HFFc6 (cell line): Measurements from ENCODE around the gene SLC9A6. TPM values are rescaled to one million over a fixed set of nuclear protein-coding genes. Genes with fewer than 3 reads are reported as not detected.
A peak's percentile ranks its signal among the peaks of the same experiment; 100 is the strongest.

Source experiments
- DNase-seq: peaks from one replicate; pipeline ENCODE4 v3.0.0-alpha.2; 2018
- H3K27ac Mint-ChIP-seq: 2 replicates; pipeline ENCODE4 v1.8.0; 2020; ENCODE audit warnings: mild to moderate bottlenecking, mixed read lengths
- H3K27me3 Mint-ChIP-seq: 2 replicates; pipeline ENCODE4 v1.8.0; 2021; ENCODE audit warnings: mild to moderate bottlenecking, moderate library complexity, mixed read lengths; ENCODE audit not compliant: insufficient read depth
- H3K36me3 Mint-ChIP-seq: 2 replicates; pipeline ENCODE4 v1.8.0; 2021; ENCODE audit warnings: low read depth, mixed read lengths
- H3K4me1 Mint-ChIP-seq: 2 replicates; pipeline ENCODE4 v1.8.0; 2020; ENCODE audit warnings: low read depth, mixed read lengths
- H3K4me3 Mint-ChIP-seq: 2 replicates; pipeline ENCODE4 v1.8.0; 2020; ENCODE audit warnings: mild to moderate bottlenecking, moderate library complexity, mixed read lengths
- H3K9me3 Mint-ChIP-seq: 2 replicates; pipeline ENCODE4 v1.8.0; 2020; ENCODE audit warnings: mild to moderate bottlenecking, mixed read lengths
- long read RNA-seq: library from polyadenylated mRNA; unstranded; transcript quantifications from one replicate; pipeline ENCODE4 v2.0.0, GENCODE V29; 2019
- total RNA-seq, 6 experiments: library from RNA; stranded (reverse); fragmentation: NEBNext Ultra II Directional; extraction: Animal tissue kit (Norgen Biotek cat#: 25700); gene quantifications; 2 replicates in 1 of 6; 3 replicates in 5 of 6; pipeline ENCODE4 v1.2.3, GENCODE V29; 2021
- TF ChIP-seq, protein P1 (sequence below): fragments of 200-600 bp; sonication (generic); IDR thresholded peaks from 2 replicates; pipeline ENCODE4 v1.5.0; 2021; ENCODE audit warnings: antibody characterized with exemption, mild to moderate bottlenecking

Gene SLC9A6
- 10 to 100 TPM; 16.0 to 22.7 (median 18.6) TPM for total RNA-seq
- long read RNA-seq, full-length matches to known transcripts = 2 of 8 reads
- long read RNA-seq, partial matches to known transcripts = 1 of 8 reads
- long read RNA-seq, other reads (novel, unspliced or antisense) = 5 of 8 reads

DNA sequence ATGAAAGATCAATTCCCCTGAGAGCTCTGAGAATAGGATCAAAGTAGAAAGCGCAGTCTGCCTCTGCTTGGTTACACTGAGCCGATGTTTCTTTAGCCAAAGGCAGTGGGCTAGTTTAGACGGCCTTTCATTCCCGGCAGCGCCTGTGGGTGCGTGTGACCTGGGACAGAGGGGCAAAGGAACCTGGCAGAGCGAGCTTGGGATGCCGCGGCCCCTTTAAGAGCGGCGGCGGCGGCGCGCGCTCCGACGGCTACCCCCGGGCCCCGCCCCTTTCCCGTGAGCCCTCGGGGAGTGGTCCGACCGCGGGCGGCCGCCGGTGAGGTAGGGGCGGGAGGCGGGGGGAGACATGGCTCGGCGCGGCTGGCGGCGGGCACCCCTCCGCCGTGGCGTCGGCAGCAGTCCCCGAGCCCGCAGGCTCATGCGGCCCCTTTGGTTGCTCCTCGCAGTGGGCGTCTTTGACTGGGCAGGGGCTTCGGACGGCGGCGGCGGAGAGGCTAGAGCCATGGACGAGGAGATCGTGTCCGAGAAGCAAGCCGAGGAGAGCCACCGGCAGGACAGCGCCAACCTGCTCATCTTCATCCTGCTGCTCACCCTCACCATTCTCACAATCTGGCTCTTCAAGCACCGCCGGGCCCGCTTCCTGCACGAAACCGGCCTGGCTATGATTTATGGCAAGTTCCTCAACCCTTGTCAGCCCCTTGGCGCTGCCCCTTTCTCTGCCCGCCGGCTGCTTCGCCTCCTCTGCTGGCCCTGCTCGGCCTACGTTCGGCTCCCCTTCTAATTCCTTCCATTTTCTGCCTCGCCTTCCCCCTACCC is at the start of gene SLC9A6:
Gene SLC9A6 (plus strand): TSS at position 279 of the 816 bp plus-strand sequence. CDS start 224 bp downstream, at position 503.
- DNase-seq = peak; percentile 2
- H3K27me3 Mint-ChIP-seq = no peaks in the 10 kb centered on the region; the same call in 1 of the 2 replicates
- H3K27ac Mint-ChIP-seq = peak within 1 kb of the TSS; percentile 82
- TF ChIP-seq, protein P1, sequence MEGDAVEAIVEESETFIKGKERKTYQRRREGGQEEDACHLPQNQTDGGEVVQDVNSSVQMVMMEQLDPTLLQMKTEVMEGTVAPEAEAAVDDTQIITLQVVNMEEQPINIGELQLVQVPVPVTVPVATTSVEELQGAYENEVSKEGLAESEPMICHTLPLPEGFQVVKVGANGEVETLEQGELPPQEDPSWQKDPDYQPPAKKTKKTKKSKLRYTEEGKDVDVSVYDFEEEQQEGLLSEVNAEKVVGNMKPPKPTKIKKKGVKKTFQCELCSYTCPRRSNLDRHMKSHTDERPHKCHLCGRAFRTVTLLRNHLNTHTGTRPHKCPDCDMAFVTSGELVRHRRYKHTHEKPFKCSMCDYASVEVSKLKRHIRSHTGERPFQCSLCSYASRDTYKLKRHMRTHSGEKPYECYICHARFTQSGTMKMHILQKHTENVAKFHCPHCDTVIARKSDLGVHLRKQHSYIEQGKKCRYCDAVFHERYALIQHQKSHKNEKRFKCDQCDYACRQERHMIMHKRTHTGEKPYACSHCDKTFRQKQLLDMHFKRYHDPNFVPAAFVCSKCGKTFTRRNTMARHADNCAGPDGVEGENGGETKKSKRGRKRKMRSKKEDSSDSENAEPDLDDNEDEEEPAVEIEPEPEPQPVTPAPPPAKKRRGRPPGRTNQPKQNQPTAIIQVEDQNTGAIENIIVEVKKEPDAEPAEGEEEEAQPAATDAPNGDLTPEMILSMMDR = no peak
- no peaks in the 10 kb centered on the region for H3K9me3 Mint-ChIP-seq
- peak within 1 kb of the TSS; percentile 92 for H3K4me3 Mint-ChIP-seq
- H3K4me1 Mint-ChIP-seq = peaks cover 44% of the 10 kb centered on the region
- H3K36me3 Mint-ChIP-seq = no peaks in the 10 kb centered on the region

DNA sequence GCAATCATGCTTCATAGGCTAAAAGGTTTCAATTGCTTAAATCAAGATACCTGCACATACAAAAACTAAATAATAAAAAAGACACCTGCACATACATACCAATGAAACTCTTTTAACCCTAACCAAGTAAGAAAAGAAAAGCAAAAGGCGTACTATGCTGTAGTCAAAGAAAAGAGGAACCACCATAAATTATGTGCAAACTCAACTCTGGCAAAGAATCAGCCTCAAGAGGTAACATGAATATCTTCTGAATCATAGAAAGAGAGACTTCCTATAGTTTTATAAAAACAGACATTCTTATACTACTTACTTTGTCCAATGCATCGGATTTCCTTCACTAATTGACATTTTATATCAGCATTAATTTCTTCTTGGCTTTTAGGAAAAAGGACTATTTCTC is 40.7 kb upstream of the SLC9A6 start:
- Mint-ChIP-seq H3K4me3 (no peak overlapping the region), H3K4me1 (no peaks in the 10 kb centered on the region)

DNA sequence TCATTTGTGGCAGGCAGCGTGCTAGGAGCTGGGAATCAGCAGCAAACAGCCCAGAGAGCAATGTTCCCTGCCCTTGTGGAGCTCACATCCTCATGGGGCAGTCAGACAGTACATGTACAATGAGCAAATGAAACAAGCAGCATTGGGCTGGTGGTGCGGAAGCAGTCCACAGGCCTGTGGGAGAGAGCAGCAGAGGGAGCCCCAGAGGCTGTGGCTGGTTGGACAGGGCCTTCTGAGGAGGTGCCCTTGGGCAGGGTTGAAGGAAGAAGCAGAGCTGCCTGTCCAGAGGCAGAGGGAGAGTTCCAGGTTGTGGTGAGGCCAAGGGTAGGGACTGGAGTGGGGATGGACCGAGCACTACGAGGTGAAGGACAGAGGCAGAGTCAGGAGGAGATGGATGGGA is 33.9 kb upstream of the SLC9A6 start:
- H3K36me3 Mint-ChIP-seq = no peaks in the 10 kb centered on the region
- H3K9me3 Mint-ChIP-seq = no peaks in the 10 kb centered on the region
- peaks cover 2% of the 10 kb centered on the region for H3K27me3 Mint-ChIP-seq
- H3K4me3 Mint-ChIP-seq = no peak overlapping the region
- no peak for DNase-seq
- TF ChIP-seq, protein P1 = no peak
- no peak overlapping the region for H3K27ac Mint-ChIP-seq
- H3K4me1 Mint-ChIP-seq = no peaks in the 10 kb centered on the region

More for the DNA sequence above, 40.7 kb upstream of the SLC9A6 start:
- no peak overlapping the region for H3K27ac Mint-ChIP-seq
- H3K36me3 Mint-ChIP-seq = no peaks in the 10 kb centered on the region; the same call in 1 of the 2 replicates
- H3K27me3 Mint-ChIP-seq = peaks cover 2% of the 10 kb centered on the region; the same call in 1 of the 2 replicates
- no peaks in the 10 kb centered on the region for H3K9me3 Mint-ChIP-seq
- no peak for DNase-seq
- TF ChIP-seq, protein P1 = no peak

DNA sequence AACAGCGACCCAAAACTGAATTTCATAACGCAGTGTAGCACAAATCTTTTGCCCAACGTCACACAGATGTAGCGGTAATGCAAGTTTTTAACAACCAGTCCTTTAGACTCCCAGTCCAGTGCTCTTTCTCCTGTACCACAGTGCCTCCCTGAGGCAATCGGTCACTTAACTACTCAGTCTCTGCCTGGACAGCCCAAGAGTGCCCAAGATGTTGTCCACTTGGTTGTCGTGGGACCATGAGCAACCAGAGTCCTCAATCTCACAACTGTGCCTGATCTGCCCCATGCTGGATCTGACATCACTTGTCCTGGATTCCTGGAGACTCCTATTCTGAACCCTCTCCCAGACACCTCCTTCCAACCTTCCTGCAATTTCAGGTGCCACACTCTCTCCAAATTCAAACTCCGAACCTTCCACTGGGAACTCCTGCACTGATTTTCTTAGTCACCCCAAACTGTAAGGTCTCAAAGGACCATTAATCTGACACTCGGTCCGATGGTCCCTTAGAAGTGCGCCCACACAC is 12.1 kb upstream of the SLC9A6 start:
- Mint-ChIP-seq H3K36me3 (no peaks in the 10 kb centered on the region), H3K4me3 (peak overlapping the region; percentile 98), H3K27me3 (peaks cover 2% of the 10 kb centered on the region; the same call in 1 of the 2 replicates), H3K4me1 (peaks cover 38% of the 10 kb centered on the region), H3K27ac (peak overlapping the region; percentile 99), H3K9me3 (no peaks in the 10 kb centered on the region)
- TF ChIP-seq, protein P1 = no peak
- peak; percentile 5 for DNase-seq

DNA sequence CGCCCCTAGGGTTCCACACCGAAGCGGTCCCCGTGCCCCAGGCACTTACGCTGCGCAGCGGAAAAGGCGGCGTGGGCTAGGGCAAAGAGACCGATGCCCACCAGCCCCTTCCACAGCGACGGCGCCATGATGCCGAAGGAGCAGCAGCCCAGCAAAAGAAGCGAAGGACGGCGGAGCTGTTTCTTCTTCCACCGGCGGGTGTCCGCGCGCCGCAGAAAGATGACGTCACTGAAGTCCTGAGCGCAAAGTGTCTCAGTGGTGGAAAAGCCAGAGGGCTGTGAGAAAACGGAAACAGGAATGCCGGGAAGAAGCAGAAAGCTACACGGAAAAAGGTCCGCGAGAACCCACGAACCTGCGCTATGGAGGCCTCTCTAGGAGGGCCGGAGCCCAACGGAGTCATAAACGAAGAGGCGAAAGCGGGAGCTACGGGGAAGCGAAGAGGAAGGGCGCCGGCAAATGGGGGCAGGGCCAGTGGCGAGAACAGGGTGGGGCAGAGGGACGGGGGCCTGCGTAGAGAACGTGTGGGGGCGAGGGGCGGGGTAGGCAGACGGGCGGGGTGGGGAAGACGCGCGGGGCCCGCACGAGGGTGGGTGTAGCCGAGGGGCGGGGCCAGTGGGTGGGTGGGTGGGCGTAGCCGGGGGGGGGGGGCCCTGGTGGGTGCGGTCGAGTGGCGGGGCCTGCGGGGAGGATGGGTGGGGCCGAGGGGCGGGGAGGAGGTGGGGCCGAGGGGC is 11.5 kb upstream of the SLC9A6 start, which contains the start of gene MMGT1:
Gene MMGT1 (minus strand): TSS at position 441 of the 731 bp plus-strand sequence. CDS start 313 bp downstream, at position 128.
- Mint-ChIP-seq H3K27me3 (peaks cover 2% of the 10 kb centered on the region; the same call in 1 of the 2 replicates), H3K27ac (peak within 1 kb of the TSS; percentile 99), H3K4me3 (peak within 1 kb of the TSS; percentile 98), H3K36me3 (no peaks in the 10 kb centered on the region), H3K4me1 (peaks cover 43% of the 10 kb centered on the region), H3K9me3 (no peaks in the 10 kb centered on the region)
- TF ChIP-seq, protein P1 = no peak
- peak; percentile 82 for DNase-seq
